HepG2 (cell line): ENCODE results near the gene ZFP64. TPM values are rescaled to one million over a fixed set of nuclear protein-coding genes. Genes with fewer than 3 reads are reported as not detected.

Experiments used
- ATAC-seq: fragments of 200-7000 bp; cut with Tn5 transposase; 3 replicates; pipeline ENCODE4 v1.9.1; 2020; ENCODE audit warnings: mild to moderate bottlenecking, moderate library complexity
- BruUV-seq: library from RNA; stranded (reverse); fragments of 400-500 nt; replicated peaks from 2 replicates; lab custom pipeline; 2021; lab: Mats Ljungman, UMichigan
- CTCF ChIA-PET: fragments of 300-600 bp; formaldehyde crosslinking; extraction: SDS; loops from one replicate; lab custom pipeline; 2021; ENCODE audit warnings: low total read pairs, inconsistent platforms, low intra/inter-chr PET ratio; lab: Yijun Ruan, JAX
- POLR2A ChIA-PET: fragments of 350-600 bp; sonication (Branson Sonifier 250); formaldehyde crosslinking; loops from one replicate; lab custom pipeline; 2020; ENCODE audit warnings: antibody characterized with exemption, inconsistent platforms; lab: Yijun Ruan, JAX
- DNase-seq: peaks from one replicate; pipeline ENCODE4 v3.0.0-alpha.2; 2015; ENCODE audit warnings: low spot score
- FAIRE-seq: peaks from 3 replicates; lab custom pipeline; 2011; peaks lifted over from hg19 to GRCh38; lab: Jason Lieb, UNC
- H2AFZ ChIP-seq: one replicate; pipeline ENCODE4 v1.6.1; 2011; ENCODE audit warnings: low read length, inconsistent platforms
- H3K27ac ChIP-seq: fragments of 300-600 bp; 3 replicates; pipeline ENCODE4 v1.8.0; 2011; ENCODE audit warnings: mixed run types, mild to moderate bottlenecking, mixed read lengths, low read length, inconsistent platforms; ENCODE audit not compliant: insufficient read depth; ENCODE audit errors: extremely low read length
- H3K27me3 ChIP-seq, 2 experiments: fragments of 200-600 bp in 1 of 2; 2 replicates in 1 of 2; 3 replicates in 1 of 2; pipeline versions ENCODE4 v1.6.0 to v1.8.0; 2011; ENCODE audit warnings: low read length in 2 of 2, mild to moderate bottlenecking in 2 of 2, moderate library complexity in 2 of 2, inconsistent platforms in 1 of 2; ENCODE audit not compliant: insufficient read depth in 2 of 2, control insufficient read depth in 1 of 2
- H3K36me3 ChIP-seq, 2 experiments: fragments of 200-600 bp in 1 of 2; replicated peaks in 1 of 2; 2 replicates in 1 of 2; 3 replicates in 1 of 2; pipeline versions ENCODE4 v1.5.1 to v1.8.0; 2011; ENCODE audit warnings: low read length in 2 of 2, inconsistent platforms in 1 of 2; ENCODE audit not compliant: insufficient read depth in 2 of 2, control insufficient read depth in 1 of 2
- H3K4me1 ChIP-seq: 2 replicates; pipeline ENCODE4 v1.5.1; 2012; ENCODE audit warnings: low read length, inconsistent platforms; ENCODE audit not compliant: insufficient read depth
- H3K4me2 ChIP-seq: 2 replicates; pipeline ENCODE4 v1.6.0; 2011; ENCODE audit warnings: low read depth, low read length, inconsistent platforms
- H3K4me3 ChIP-seq, 3 experiments: fragments of 200-600 bp in 1 of 3; sonication (generic), shearing (Covaris generic) in 1 of 3; replicated peaks in 1 of 3; 2 replicates each; pipeline ENCODE4 v1.5.1; 2011 to 2016; ENCODE audit warnings: low read length in 3 of 3, inconsistent platforms in 2 of 3, low read depth in 2 of 3, mild to moderate bottlenecking in 2 of 3, control low read depth in 1 of 3, mixed read lengths in 1 of 3; ENCODE audit not compliant: insufficient read depth in 1 of 3
- H3K79me2 ChIP-seq: one replicate; pipeline ENCODE4 v1.6.1; 2011; ENCODE audit warnings: low read length, inconsistent platforms; ENCODE audit not compliant: insufficient read depth
- H3K9ac ChIP-seq: 2 replicates; pipeline ENCODE4 v1.6.0; 2011; ENCODE audit warnings: mild to moderate bottlenecking, low read depth, low read length, inconsistent platforms; ENCODE audit not compliant: insufficient read depth
- H3K9me3 ChIP-seq: 2 replicates; pipeline ENCODE4 v1.5.1; 2012; ENCODE audit warnings: mild to moderate bottlenecking, low read length
- H4K20me1 ChIP-seq: 2 replicates; pipeline ENCODE4 v1.6.0; 2011; ENCODE audit warnings: inconsistent platforms, mild to moderate bottlenecking, low read length, moderate library complexity; ENCODE audit not compliant: insufficient read depth
- ARID5B ChIP-seq: IDR thresholded peaks from 2 replicates; pipeline ENCODE4 v1.4.0; 2020; ENCODE audit warnings: mild to moderate bottlenecking, missing genetic modification reagents
- BCL6 ChIP-seq: IDR thresholded peaks from 2 replicates; pipeline ENCODE4 v1.6.1; 2016; ENCODE audit warnings: missing genetic modification reagents, missing compliant biosample characterization
- CBX5 ChIP-seq: sonication (generic); formaldehyde crosslinking; IDR thresholded peaks from 2 replicates; pipeline ENCODE4 v1.4.0; 2020; ENCODE audit warnings: missing genetic modification reagents, borderline replicate concordance
- GPN1 ChIP-seq: sonication (generic); formaldehyde crosslinking; IDR thresholded peaks from 2 replicates; pipeline ENCODE4 v1.5.1; 2020; ENCODE audit warnings: missing genetic modification reagents, borderline replicate concordance
- HMG20A ChIP-seq: IDR thresholded peaks from 2 replicates; pipeline ENCODE4 v1.6.1; 2016; ENCODE audit warnings: borderline replicate concordance
- MXI1 ChIP-seq: IDR thresholded peaks from 3 replicates; pipeline ENCODE4 v1.6.1; 2012; ENCODE audit warnings: low read depth, low read length, inconsistent platforms, borderline replicate concordance
- ZBTB33 ChIP-seq: sonication (generic); formaldehyde crosslinking; IDR thresholded peaks from 2 replicates; pipeline ENCODE4 v1.4.0; 2020; ENCODE audit warnings: missing genetic modification reagents
- WGBS: methylation state at CpG from one replicate; pipeline ENCODE4 v1.1.6; 2017; ENCODE audit warnings: low lambda C conversion rate; 5-methylcytosine and 5-hydroxymethylcytosine counted together
- in situ Hi-C: cut with HindIII; loops from 2 replicates; pipeline ENCODE4 v1.10.0; 2017; ENCODE audit warnings: low pct_unique_long_range_greater_than_20kb; ENCODE audit not compliant: extremely low pct_ligation_motif_present
- intact Hi-C: fragments of 100-400 bp; cut with micrococcal nuclease; formaldehyde crosslinking; loops from one replicate; pipeline ENCODE4 v1.10.0; 2022; ENCODE audit not compliant: unreplicated experiment
- polyA plus RNA-seq, 8 experiments: library from polyadenylated mRNA; depleted of rRNA in 3 of 8; stranded (reverse) in 7 of 8; unstranded in 1 of 8; fragments of >200 nt; fragmentation: Illumina TruSeq in 4 of 8; extraction: Trizol in 4 of 8; gene quantifications; 2 replicates each; pipeline versions ENCODE4 v1.2.1 to v1.2.3, GENCODE V29; 2011 to 2016; ENCODE audit warnings: low read depth in 4 of 8, missing spikeins in 1 of 8, mixed read lengths in 1 of 8; ENCODE audit not compliant: insufficient read depth in 1 of 8
- total RNA-seq, 5 experiments: library from RNA; depleted of rRNA; stranded (reverse); fragments of >200 nt; fragmentation: Illumina TruSeq; extraction: Trizol; gene quantifications; 2 replicates each; pipeline ENCODE4 v1.2.3, GENCODE V29; 2016; ENCODE audit warnings: low read depth in 1 of 5

ZFP64 gene
- total and polyA plus RNA-seq, 2 of the 13 experiments (the other 11 are each of a cell fraction or from before 2014, with no cell fraction given): 12.0 to 24.3 TPM

DNA sequence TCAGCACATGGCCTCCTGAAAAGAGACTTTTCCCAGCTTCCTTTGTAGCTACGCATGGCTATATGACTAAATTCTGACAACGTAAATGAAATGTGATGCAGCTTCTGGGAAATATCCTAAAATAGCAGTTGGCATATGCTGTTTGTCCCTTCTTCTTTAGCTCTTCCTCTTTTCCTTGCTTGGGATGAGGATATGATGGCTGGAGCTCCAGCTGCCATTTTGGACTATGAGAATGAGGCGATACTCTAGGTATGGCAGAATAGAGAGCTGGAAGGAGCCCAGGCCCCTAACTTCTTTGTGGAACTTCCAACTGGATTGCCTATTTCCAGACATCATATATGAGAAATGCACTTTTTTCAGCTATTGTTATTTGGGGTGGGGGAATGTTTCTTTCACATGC is 5.3 kb upstream of the ZFP64 start:
- no TSS peak for BruUV-seq
- no peak overlapping the region for H2AFZ ChIP-seq
- H3K9ac ChIP-seq: no peak overlapping the region
- no peaks in the 10 kb centered on the region for H3K36me3 ChIP-seq
- H3K9me3 ChIP-seq: no peaks in the 10 kb centered on the region
- H3K4me3 ChIP-seq: no peak overlapping the region
- CTCF ChIA-PET: no interaction called here
- no peaks in the 10 kb centered on the region for H4K20me1 ChIP-seq
- WGBS: 83% methylated on average over 3 of the region's 3 CpGs
- H3K27ac ChIP-seq: no peak overlapping the region
- no peak for ATAC-seq
- peaks cover 8% of the 10 kb centered on the region for H3K4me1 ChIP-seq
- no peaks in the 10 kb centered on the region; a peak in 1 of 5 replicates for H3K27me3 ChIP-seq
- POLR2A ChIA-PET: no interaction called here
- intact Hi-C loops: no loop called here
- H3K4me2 ChIP-seq: no peak overlapping the region
- no peaks in the 10 kb centered on the region for H3K79me2 ChIP-seq
- in situ Hi-C loops: no loop called here
- no peak for DNase-seq
- TF ChIP-seq ARID5B (CRISPR knock-in tag): no peak
- no peak for TF ChIP-seq HMG20A
- TF ChIP-seq ZBTB33: no peak
- TF ChIP-seq GPN1 (CRISPR knock-in tag): no peak
- no peak for TF ChIP-seq MXI1
- no peak for TF ChIP-seq BCL6 (CRISPR knock-in tag)
- no peak for TF ChIP-seq CBX5 (CRISPR knock-in tag)
- FAIRE-seq: no peak
